GM12878 (cell line): Measurements from ENCODE around the gene UAP1L1.

Source experiments
- BHLHE40 ChIP-seq, 2 experiments: fragments of 450-650 bp in 1 of 2; IDR thresholded peaks; 2 replicates each; pipeline ENCODE4 v1.6.1; 2011 to 2017; ENCODE audit warnings: low read depth in 2 of 2, borderline replicate concordance in 1 of 2, improper control_type of control experiment in 1 of 2, low read length in 1 of 2, mild to moderate bottlenecking in 1 of 2
- POLR2A ChIP-seq: IDR thresholded peaks from 2 replicates; pipeline ENCODE4 v1.6.1; 2011; ENCODE audit warnings: low read depth, mild to moderate bottlenecking, low read length
- TF ChIP-seq, protein P1 (sequence below), 3 experiments: IDR thresholded peaks in 2 of 3; conservative IDR thresholded peaks in 1 of 3; 2 replicates each; pipeline ENCODE4 v1.5.1; 2011; ENCODE audit warnings: low read depth in 3 of 3, low read length in 3 of 3, mild to moderate bottlenecking in 3 of 3, control low read depth in 2 of 3, moderate library complexity in 2 of 3, inconsistent platforms in 1 of 3, mixed read lengths in 1 of 3; ENCODE audit not compliant: control insufficient read depth in 2 of 3, insufficient read depth in 1 of 3; ENCODE audit errors: extremely low read depth in 1 of 3
- TF ChIP-seq, protein P2 (sequence below): IDR thresholded peaks from 2 replicates; pipeline ENCODE4 v1.6.1; 2011; ENCODE audit warnings: low read depth, mild to moderate bottlenecking, low read length, moderate library complexity, borderline replicate concordance; ENCODE audit errors: extremely low read depth
- TF ChIP-seq, protein P3 (sequence below): fragments of 450-650 bp; IDR thresholded peaks from 2 replicates; pipeline ENCODE4 v1.6.1; 2016; ENCODE audit warnings: mild to moderate bottlenecking
- TF ChIP-seq, protein P4 (sequence below): IDR thresholded peaks from 2 replicates; pipeline ENCODE4 v1.6.1; 2012; ENCODE audit warnings: mild to moderate bottlenecking, low read depth, low read length

DNA sequence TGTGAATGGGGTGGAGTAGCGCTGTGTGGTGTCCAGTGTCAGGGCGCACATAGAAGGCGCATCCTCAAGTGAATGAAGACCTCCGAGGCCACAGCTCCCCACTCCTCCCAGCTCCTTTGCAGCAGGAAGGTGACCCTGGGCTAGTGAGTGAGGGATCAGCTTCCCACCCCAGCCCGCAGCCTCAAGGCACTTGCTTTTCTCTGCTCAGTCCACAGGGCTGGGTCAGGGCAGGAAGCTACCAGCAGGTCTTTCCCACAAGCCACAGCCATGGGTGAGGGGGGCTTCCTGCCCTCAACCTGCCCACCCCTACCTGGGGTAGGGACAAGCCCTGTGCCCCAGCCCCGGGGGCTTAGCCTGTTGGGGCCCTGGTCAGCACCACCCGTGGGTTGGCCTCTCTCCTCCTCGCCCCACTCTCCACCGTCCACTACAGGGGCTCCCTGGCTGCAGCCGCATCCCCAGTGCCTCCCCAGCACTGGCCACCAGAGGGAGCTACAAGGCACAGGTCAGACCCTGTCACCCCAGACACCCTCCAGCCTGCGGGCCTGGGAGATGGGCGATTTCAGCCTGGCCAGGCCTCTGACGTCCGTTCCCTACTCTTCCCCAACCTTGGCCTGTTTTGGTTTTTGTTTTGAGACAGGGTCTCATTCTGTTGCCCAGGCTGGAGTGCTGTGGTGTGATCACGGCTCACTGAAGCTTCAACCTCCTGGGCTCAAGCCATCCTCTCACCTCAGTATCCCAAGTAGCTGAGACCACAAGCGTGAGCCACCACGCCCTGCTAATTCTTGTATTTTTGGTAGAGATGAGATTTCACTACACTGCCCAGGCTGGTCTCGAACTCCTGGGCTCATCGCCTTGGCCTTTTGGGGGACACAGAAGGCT is 48.0 kb upstream of the UAP1L1 start:
- TF ChIP-seq, protein P1, sequence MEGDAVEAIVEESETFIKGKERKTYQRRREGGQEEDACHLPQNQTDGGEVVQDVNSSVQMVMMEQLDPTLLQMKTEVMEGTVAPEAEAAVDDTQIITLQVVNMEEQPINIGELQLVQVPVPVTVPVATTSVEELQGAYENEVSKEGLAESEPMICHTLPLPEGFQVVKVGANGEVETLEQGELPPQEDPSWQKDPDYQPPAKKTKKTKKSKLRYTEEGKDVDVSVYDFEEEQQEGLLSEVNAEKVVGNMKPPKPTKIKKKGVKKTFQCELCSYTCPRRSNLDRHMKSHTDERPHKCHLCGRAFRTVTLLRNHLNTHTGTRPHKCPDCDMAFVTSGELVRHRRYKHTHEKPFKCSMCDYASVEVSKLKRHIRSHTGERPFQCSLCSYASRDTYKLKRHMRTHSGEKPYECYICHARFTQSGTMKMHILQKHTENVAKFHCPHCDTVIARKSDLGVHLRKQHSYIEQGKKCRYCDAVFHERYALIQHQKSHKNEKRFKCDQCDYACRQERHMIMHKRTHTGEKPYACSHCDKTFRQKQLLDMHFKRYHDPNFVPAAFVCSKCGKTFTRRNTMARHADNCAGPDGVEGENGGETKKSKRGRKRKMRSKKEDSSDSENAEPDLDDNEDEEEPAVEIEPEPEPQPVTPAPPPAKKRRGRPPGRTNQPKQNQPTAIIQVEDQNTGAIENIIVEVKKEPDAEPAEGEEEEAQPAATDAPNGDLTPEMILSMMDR (IDR thresholded peaks at IDR 0.05 in 2 of 3, conservative IDR thresholded peaks at IDR 0.05 in 1 of 3; ENCODE audit: control insufficient read depth in 2 of 3, extremely low read depth in 1 of 3, insufficient read depth in 1 of 3, low read depth in 3 of 3, low read length in 3 of 3), result peak; percentile 84 to 97 (median 93)
- TF ChIP-seq, protein P2, sequence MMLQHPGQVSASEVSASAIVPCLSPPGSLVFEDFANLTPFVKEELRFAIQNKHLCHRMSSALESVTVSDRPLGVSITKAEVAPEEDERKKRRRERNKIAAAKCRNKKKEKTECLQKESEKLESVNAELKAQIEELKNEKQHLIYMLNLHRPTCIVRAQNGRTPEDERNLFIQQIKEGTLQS, result no peak
- TF ChIP-seq BHLHE40 (IDR thresholded peaks at IDR 0.05; ENCODE audit: borderline replicate concordance in 1 of 2, low read depth in 2 of 2, low read length in 1 of 2), result peak in 1 of 2 experiments; percentile 37; a peak in 1 of 4 replicates
- TF ChIP-seq, protein P3, sequence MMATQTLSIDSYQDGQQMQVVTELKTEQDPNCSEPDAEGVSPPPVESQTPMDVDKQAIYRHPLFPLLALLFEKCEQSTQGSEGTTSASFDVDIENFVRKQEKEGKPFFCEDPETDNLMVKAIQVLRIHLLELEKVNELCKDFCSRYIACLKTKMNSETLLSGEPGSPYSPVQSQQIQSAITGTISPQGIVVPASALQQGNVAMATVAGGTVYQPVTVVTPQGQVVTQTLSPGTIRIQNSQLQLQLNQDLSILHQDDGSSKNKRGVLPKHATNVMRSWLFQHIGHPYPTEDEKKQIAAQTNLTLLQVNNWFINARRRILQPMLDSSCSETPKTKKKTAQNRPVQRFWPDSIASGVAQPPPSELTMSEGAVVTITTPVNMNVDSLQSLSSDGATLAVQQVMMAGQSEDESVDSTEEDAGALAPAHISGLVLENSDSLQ, result no peak
- no peak for TF ChIP-seq POLR2A
- TF ChIP-seq, protein P4, sequence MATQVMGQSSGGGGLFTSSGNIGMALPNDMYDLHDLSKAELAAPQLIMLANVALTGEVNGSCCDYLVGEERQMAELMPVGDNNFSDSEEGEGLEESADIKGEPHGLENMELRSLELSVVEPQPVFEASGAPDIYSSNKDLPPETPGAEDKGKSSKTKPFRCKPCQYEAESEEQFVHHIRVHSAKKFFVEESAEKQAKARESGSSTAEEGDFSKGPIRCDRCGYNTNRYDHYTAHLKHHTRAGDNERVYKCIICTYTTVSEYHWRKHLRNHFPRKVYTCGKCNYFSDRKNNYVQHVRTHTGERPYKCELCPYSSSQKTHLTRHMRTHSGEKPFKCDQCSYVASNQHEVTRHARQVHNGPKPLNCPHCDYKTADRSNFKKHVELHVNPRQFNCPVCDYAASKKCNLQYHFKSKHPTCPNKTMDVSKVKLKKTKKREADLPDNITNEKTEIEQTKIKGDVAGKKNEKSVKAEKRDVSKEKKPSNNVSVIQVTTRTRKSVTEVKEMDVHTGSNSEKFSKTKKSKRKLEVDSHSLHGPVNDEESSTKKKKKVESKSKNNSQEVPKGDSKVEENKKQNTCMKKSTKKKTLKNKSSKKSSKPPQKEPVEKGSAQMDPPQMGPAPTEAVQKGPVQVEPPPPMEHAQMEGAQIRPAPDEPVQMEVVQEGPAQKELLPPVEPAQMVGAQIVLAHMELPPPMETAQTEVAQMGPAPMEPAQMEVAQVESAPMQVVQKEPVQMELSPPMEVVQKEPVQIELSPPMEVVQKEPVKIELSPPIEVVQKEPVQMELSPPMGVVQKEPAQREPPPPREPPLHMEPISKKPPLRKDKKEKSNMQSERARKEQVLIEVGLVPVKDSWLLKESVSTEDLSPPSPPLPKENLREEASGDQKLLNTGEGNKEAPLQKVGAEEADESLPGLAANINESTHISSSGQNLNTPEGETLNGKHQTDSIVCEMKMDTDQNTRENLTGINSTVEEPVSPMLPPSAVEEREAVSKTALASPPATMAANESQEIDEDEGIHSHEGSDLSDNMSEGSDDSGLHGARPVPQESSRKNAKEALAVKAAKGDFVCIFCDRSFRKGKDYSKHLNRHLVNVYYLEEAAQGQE, result no peak
